DND-41 (cell line): ENCODE results near the gene MC3R.

Source experiments
- ATAC-seq: fragments of 200-7000 bp; cut with Tn5 transposase; 3 replicates; pipeline ENCODE4 v1.9.1; 2021; ENCODE audit warnings: low read depth; ENCODE audit not compliant: insufficient read depth
- DNase-seq: peaks from one replicate; pipeline ENCODE4 v3.0.0-alpha.2; 2020
- H2AFZ ChIP-seq: 2 replicates; pipeline ENCODE4 v1.6.0; 2012; ENCODE audit warnings: low read depth, low read length
- H3K27ac ChIP-seq: 2 replicates; pipeline ENCODE4 v1.5.1; 2012; ENCODE audit warnings: low read length, inconsistent platforms
- H3K27me3 ChIP-seq: fragments of 200-600 bp; sonication (generic); 2 replicates; pipeline ENCODE4 v1.6.0; 2012; ENCODE audit warnings: low read length, mild to moderate bottlenecking, inconsistent platforms; ENCODE audit not compliant: insufficient read depth, poor library complexity
- H3K36me3 ChIP-seq: 2 replicates; pipeline ENCODE4 v1.5.1; 2012; ENCODE audit warnings: low read length, inconsistent platforms; ENCODE audit not compliant: insufficient read depth
- H3K4me1 ChIP-seq: 2 replicates; pipeline ENCODE4 v1.5.1; 2012; ENCODE audit warnings: mild to moderate bottlenecking, low read length; ENCODE audit not compliant: insufficient read depth
- H3K4me2 ChIP-seq: 2 replicates; pipeline ENCODE4 v1.6.0; 2012; ENCODE audit warnings: mild to moderate bottlenecking, moderate library complexity, low read length, inconsistent platforms; ENCODE audit not compliant: insufficient read depth
- H3K4me3 ChIP-seq, 2 experiments: fragments of 200-600 bp in 1 of 2; shearing (Covaris generic) in 1 of 2; 2 replicates each; pipeline ENCODE4 v1.5.1; 2012 to 2016; ENCODE audit warnings: inconsistent platforms in 2 of 2, low read length in 2 of 2, mild to moderate bottlenecking in 2 of 2, low read depth in 1 of 2, moderate library complexity in 1 of 2
- H3K79me2 ChIP-seq: 2 replicates; pipeline ENCODE4 v1.6.0; 2012; ENCODE audit warnings: low read length, inconsistent platforms; ENCODE audit not compliant: insufficient read depth
- H3K9ac ChIP-seq: 2 replicates; pipeline ENCODE4 v1.6.0; 2012; ENCODE audit warnings: low read depth, mild to moderate bottlenecking, inconsistent platforms, low read length, moderate library complexity
- H3K9me3 ChIP-seq: 2 replicates; pipeline ENCODE4 v1.5.1; 2012; ENCODE audit warnings: low read length, moderate library complexity, mild to moderate bottlenecking, inconsistent platforms; ENCODE audit not compliant: insufficient read depth, severe bottlenecking
- H4K20me1 ChIP-seq: 2 replicates; pipeline ENCODE4 v1.6.0; 2012; ENCODE audit warnings: low read length; ENCODE audit not compliant: insufficient read depth
- EZH2 ChIP-seq: IDR thresholded peaks from 3 replicates; pipeline ENCODE4 v1.6.1; 2012; ENCODE audit warnings: borderline replicate concordance, low read depth, mild to moderate bottlenecking, moderate library complexity, low read length, inconsistent platforms; ENCODE audit not compliant: severe bottlenecking
- TF ChIP-seq, protein P1 (sequence below): IDR thresholded peaks from 2 replicates; pipeline ENCODE4 v1.5.1; 2012; ENCODE audit warnings: borderline replicate concordance, low read length, moderate library complexity, mild to moderate bottlenecking; ENCODE audit not compliant: poor library complexity, severe bottlenecking; ENCODE audit errors: extremely low read depth

MC3R gene

GRCh38 chr20:56249244-56249955, 868 bp downstream of the MC3R start:
- Histone ChIP-seq H3K27me3 (no peaks in the 10 kb centered on the region), H3K36me3 (no peaks in the 10 kb centered on the region), H4K20me1 (no peaks in the 10 kb centered on the region), H3K4me3 (no peak overlapping the region), H3K4me2 (no peak overlapping the region), H3K9me3 (no peaks in the 10 kb centered on the region), H3K4me1 (no peaks in the 10 kb centered on the region), H3K9ac (no peak overlapping the region), H3K27ac (no peak overlapping the region), H3K79me2 (no peaks in the 10 kb centered on the region), H2AFZ (no peak overlapping the region)
- TF ChIP-seq, protein P1, sequence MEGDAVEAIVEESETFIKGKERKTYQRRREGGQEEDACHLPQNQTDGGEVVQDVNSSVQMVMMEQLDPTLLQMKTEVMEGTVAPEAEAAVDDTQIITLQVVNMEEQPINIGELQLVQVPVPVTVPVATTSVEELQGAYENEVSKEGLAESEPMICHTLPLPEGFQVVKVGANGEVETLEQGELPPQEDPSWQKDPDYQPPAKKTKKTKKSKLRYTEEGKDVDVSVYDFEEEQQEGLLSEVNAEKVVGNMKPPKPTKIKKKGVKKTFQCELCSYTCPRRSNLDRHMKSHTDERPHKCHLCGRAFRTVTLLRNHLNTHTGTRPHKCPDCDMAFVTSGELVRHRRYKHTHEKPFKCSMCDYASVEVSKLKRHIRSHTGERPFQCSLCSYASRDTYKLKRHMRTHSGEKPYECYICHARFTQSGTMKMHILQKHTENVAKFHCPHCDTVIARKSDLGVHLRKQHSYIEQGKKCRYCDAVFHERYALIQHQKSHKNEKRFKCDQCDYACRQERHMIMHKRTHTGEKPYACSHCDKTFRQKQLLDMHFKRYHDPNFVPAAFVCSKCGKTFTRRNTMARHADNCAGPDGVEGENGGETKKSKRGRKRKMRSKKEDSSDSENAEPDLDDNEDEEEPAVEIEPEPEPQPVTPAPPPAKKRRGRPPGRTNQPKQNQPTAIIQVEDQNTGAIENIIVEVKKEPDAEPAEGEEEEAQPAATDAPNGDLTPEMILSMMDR: peak; percentile 39
- no peak for TF ChIP-seq EZH2
- DNase-seq (no peak), ATAC-seq (no peak)

DNA sequence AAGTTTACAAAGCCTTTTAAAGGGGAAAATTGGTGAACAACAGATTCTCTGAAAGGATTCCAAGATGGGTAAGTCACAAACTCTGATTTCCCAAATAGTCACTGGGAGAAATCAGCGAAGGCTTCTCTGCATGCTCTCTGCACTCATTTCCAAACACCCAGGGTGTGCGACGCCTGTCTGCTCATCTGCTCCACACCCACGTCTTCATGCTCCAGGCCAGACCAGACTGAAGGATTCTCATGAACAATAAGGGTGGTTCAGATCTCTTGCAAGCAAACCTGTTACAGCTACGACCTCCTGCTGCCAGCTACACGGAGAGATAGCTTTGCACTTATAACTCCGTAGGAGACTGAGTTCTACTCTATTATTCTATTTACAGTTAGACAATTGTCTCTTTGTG, 1.4 kb downstream of the MC3R start:
- H3K27ac ChIP-seq: no peak overlapping the region
- ATAC-seq: no peak
- DNase-seq: no peak
- no peak for TF ChIP-seq EZH2
- TF ChIP-seq, protein P1: no peak
- no peak overlapping the region for H3K9ac ChIP-seq
- H3K79me2 ChIP-seq: no peaks in the 10 kb centered on the region
- H3K4me3 ChIP-seq: no peak overlapping the region
- no peak overlapping the region for H3K4me2 ChIP-seq
- H3K9me3 ChIP-seq: no peaks in the 10 kb centered on the region
- H3K36me3 ChIP-seq: no peaks in the 10 kb centered on the region
- no peaks in the 10 kb centered on the region for H4K20me1 ChIP-seq
- no peaks in the 10 kb centered on the region for H3K4me1 ChIP-seq
- no peak overlapping the region for H2AFZ ChIP-seq
- no peaks in the 10 kb centered on the region for H3K27me3 ChIP-seq

DNA sequence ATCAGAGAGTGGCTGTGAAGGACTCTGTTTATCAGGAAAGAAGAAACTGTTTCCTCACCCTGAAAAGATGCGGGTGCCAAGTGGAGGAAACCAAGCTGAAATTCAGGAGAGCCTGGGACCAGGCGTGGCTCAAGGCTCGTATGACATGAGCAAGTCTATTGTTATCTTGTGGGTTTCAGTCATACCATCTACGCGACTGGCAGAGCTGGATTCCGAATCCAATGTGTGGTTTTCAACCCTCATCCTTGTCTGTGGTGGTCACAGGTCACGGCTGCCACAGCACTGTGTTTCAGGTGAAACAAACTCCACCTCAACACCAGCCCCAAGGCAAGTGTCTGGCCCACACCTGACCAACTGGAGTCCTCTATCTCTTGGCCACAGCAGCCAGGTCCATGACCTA, 9.1 kb downstream of the MC3R start:
- TF ChIP-seq, protein P1: no peak
- no peak for TF ChIP-seq EZH2
- H3K79me2 ChIP-seq: no peaks in the 10 kb centered on the region
- H3K4me1 ChIP-seq: no peaks in the 10 kb centered on the region
- DNase-seq (no peak), ATAC-seq (no peak)
- H2AFZ ChIP-seq: no peak overlapping the region
- no peaks in the 10 kb centered on the region for H3K36me3 ChIP-seq
- no peak overlapping the region for H3K9ac ChIP-seq
- H3K9me3 ChIP-seq: no peaks in the 10 kb centered on the region
- no peak overlapping the region for H3K4me3 ChIP-seq
- no peaks in the 10 kb centered on the region for H3K27me3 ChIP-seq
- no peak overlapping the region for H3K4me2 ChIP-seq
- no peaks in the 10 kb centered on the region for H4K20me1 ChIP-seq
- H3K27ac ChIP-seq: no peak overlapping the region

DNA sequence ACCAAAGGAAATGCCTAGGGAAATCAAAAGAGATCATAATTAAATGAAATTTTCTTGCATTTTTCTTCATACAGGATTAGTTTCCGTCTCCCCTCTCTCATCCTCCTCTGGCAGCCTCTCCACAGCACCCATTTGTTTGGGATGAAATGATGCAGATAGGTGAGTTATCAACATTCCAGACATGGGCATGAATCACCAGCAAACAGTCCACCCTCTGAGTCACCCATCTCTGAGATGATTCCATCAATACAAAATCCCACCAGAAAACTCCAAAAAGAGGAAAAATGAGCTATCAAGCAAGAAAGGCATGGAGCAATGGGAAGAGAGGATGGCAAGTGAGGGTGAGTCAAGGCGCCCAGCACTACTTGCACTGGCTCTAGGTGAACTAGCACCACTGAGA, 11.4 kb downstream of the MC3R start:
- Histone ChIP-seq H3K9me3 (no peaks in the 10 kb centered on the region), H2AFZ (no peak overlapping the region), H3K4me3 (no peak overlapping the region), H4K20me1 (no peaks in the 10 kb centered on the region), H3K36me3 (no peaks in the 10 kb centered on the region), H3K4me2 (no peak overlapping the region), H3K79me2 (no peaks in the 10 kb centered on the region), H3K9ac (no peak overlapping the region), H3K4me1 (no peaks in the 10 kb centered on the region), H3K27ac (no peak overlapping the region), H3K27me3 (no peaks in the 10 kb centered on the region)
- DNase-seq (no peak), ATAC-seq (no peak)
- TF ChIP-seq EZH2: no peak
- TF ChIP-seq, protein P1: no peak
